ENCODE results near the gene URB1. TPM values are rescaled to one million over a fixed set of nuclear protein-coding genes. Genes with fewer than 3 reads are reported as not detected.

Gene URB1
- total and polyA plus RNA-seq, 9 of the 15 experiments (the other 6 are each of a cell fraction or from before 2014, with no cell fraction given): 0.97 to 53.6 (median 21.5) TPM

GRCh38 chr21:32371913-32372314, 20.9 kb downstream of the URB1 start (continued):
- TF ChIP-seq MITF (IDR thresholded peaks at IDR 0.05) (no peak), KLF1 (tag; IDR thresholded peaks at IDR 0.05) (no peak), JUNB (CRISPR knock-in tag; conservative IDR thresholded peaks at IDR 0.05) (no peak), NKRF (IDR thresholded peaks at IDR 0.05; ENCODE audit: borderline replicate concordance) (no peak), ZKSCAN8 (CRISPR knock-in tag; IDR thresholded peaks at IDR 0.05) (no peak)
- TF ChIP-seq, protein P1, sequence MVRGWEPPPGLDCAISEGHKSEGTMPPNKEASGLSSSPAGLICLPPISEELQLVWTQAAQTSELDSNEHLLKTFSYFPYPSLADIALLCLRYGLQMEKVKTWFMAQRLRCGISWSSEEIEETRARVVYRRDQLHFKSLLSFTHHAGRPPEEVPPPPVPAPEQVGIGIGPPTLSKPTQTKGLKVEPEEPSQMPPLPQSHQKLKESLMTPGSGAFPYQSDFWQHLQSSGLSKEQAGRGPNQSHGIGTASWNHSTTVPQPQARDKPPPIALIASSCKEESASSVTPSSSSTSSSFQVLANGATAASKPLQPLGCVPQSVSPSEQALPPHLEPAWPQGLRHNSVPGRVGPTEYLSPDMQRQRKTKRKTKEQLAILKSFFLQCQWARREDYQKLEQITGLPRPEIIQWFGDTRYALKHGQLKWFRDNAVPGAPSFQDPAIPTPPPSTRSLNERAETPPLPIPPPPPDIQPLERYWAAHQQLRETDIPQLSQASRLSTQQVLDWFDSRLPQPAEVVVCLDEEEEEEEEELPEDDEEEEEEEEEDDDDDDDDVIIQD (CRISPR knock-in tag; IDR thresholded peaks at IDR 0.05): no peak
